GM21528 (cell line): ENCODE measurements around the gene DAPK2.
A peak's percentile ranks its signal among the peaks of the same experiment; 100 is the strongest.
"Not testable (repeated sequence)": the region's sequence is repeated elsewhere in the genome, so short reads cannot be mapped to it uniquely, and the experiment has no call there.

Experiments used
- ATAC-seq: cut with Tn5 transposase; IDR thresholded peaks from one replicate; pipeline ENCODE4 v1.9.1; 2021; ENCODE audit warnings: mild to moderate bottlenecking, moderate library complexity; ENCODE audit not compliant: unreplicated experiment, low FRiP score

The DAPK2 gene

DNA sequence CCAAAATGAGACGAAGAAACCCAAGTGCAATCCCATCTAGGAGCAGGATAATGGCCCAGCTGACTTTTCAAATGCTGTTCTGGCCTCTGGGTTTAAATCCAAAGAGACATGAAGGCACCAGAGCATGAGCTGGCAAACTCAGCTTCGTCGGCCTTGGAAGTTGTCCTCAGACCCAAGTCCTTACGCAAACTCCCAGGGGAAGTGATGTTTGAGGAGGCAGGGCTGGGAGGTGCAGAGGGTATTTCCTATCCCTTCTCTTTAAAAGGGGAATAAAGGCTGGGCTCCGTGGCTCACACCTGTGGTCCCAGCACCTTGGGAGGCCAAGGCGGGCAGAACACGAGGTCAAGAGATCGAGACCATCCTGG, 143.6 kb downstream of the DAPK2 start:
- ATAC-seq = no peak

DNA sequence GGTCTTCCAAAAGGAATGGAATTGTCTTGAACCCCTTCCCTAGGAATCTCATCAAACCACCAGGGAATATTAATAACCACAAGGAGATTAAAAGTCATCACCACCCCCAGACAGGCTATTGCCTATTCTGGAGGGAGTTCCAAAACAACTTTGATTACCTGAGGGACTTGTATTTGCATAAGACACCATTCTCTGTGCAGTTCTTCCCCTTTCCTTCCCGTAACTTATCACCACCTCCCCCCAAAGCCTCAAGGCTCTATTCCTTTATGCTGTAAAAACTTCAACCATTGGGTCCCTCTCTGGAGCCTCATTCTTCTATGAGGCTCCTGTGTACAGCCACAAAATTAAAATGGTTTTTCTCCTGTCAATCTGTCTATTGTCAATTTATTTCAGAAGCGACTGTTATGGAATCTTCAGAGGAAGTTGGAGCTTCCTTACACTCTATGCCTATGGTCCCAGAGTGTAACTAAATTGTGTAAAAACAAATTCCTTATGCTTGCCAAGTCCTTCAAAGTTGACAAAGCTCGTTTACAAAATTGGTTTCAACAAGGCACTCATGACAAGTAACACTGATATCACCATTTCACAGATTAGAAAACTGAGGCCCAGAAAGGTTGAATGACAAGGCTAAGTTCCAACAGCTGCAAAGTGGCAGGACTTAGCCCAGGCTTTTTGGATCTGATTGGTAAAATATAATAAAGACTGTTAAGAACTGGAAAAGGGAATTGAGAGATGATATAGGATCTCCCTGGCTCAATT, 144.2 kb downstream of the DAPK2 start:
- no peak for ATAC-seq

DNA sequence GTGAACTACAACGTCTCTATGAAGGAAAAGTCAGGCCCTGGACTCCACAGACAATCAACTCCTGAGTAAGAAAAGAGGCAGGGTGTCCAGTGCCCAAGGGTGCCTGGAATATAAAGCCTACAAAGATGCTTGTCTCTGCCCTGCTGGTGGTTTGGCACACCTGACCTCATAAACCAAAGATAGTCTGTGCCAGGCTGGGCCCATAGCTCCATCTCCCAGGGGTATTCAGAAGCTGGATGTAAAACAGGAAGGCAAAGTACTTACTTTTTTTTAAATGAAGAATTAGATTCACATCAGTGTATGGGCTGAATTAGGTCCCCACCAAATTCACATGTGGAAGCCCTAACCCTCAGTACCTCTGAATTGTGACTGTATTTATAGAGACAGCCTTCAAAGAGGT, 146.0 kb downstream of the DAPK2 start:
- no peak for ATAC-seq

DNA sequence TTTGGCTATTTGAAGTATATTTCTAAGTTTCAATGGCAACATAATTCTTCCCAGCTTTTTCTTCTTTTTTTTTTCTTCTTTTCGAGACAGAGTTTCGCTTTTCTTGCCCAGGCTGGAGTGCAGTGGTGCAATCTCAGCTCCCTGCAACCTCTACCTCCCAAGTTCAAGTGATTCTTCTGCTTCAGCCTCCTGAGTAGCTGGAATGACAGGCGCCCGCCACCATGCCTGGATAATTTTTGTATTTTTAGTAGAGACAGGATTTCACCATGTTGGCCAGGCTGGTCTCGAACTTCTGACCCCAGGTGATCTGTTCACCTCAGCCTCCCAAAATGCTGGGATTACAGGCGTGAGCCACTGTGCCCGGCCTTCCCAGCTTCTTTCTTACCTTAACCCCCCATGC, 146.7 kb downstream of the DAPK2 start:
- not testable (repeated sequence) for ATAC-seq

- ATAC-seq = no peak
Measured at GRCh38 chr15:63899193-63899592, 147.1 kb downstream of the DAPK2 start.

DNA sequence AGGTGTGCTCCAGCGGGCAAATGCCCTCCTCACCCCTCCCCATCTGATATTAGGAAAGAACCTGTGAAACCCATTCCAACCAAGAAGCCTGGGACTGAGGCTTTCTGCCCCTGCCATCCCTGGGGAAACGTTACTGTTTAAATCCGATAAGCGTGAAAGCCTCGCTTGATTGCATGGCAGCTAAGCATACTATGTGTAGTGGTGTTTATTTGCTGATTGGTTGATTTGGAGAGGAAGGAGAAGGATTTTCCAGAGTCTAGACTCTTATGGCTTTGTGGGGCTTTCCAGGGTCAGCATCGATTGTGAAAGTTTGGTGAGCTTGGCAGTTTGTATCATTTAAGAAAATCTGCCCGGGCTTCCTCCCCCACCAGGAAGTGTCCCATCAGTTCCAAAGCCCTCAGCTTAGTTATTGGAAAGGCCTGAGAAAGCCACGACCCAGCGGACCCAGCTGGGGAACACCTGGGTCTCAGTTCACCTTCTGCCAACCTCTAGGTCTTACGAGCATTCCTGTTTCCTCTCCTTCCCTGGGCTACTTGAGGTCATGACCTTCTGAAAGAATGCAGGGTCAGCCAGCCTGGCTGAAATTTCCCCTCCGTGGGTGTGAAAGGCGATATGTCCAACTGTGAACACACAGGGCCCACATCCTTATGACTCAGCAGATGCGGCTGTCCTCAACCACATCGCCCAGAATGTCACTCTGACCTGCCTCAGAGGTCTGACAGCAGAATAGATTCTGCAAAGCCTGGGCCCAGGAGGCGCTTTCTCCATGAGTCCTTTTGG, 149.8 kb downstream of the DAPK2 start:
- ATAC-seq = peak; percentile 65

DNA sequence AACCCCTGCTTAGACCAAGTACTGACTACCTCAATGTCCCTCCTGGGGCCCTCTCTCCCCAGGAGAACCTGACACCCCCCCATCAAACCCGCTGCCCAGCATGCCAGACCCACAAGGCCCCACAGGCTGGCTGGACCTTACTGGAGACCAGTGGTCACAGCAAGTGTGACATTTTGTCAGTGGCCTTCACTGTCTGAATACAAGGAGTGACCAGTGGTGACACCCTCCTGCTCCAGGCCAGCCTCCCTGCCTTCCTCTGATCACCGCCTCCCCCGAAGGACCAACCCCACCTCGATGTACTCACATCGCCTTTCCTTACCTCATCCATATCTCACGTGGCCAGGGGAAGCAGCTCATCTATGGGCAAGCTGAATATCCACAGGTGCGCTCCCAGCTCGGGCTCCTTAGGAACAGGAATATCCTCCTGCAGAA, 150.5 kb downstream of the DAPK2 start:
- no peak for ATAC-seq

DNA sequence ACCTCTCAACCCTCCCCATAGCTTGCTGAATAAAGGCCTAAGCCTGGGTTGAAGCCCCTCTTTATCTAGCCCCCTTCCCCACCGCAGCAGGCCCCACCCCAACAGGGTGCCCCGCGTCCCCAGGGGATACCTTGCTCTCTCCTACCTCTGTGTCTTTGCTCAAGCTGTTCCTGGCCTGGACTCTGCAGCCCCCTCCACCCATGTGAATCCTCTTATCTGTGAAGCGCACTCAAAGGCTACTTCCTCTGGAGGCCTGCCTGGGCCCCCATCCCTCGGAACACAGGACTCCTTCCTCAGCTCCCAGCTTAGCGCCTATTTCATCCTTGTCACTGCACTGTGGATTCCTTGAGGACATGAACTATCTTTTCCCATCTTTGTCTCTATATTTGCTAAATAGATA, 151.1 kb downstream of the DAPK2 start:
- no peak for ATAC-seq

GRCh38 chr15:63894662-63894949, 151.7 kb downstream of the DAPK2 start:
- no peak for ATAC-seq

GRCh38 chr15:63893866-63894661, 152.2 kb downstream of the DAPK2 start:
- ATAC-seq = no peak

DNA sequence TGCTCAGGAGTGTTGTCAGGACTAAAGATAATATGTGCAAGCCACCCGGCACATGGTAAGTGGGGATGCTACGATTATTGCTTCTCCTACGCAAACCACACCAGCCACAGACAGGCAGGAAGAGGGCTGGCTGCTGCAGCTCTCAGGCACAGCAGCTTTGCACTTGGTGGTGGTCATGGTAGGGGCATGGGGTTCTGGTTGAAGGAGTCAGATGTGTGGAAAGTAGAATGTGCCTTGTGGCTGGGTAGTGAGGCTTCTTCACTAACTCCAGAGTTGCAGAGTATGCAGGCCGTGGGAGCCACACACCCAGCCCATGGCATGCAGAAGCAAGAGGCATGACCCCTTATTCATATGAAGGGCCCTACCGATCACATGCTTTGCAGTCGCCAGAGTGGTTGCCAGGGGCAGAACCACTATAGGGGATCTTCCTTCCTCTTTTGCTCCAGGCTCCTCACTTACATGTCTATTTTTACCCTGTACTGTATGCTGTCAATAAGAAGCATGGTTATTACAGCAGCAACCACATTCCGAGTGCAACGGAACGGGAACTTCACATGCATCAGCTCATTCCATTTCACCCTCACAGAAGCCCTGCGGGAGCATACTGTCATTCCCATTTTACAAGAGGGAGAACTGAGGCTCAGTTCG, 153.4 kb downstream of the DAPK2 start:
- peak; percentile 38 for ATAC-seq

GRCh38 chr15:63891768-63892133, 154.5 kb downstream of the DAPK2 start:
- no peak for ATAC-seq

- no peak for ATAC-seq
Measured at GRCh38 chr15:63891079-63891767, 155.1 kb downstream of the DAPK2 start.

GRCh38 chr15:63890617-63891016, 155.7 kb downstream of the DAPK2 start:
- ATAC-seq = no peak

GRCh38 chr15:63889831-63890230, 156.5 kb downstream of the DAPK2 start:
- no peak for ATAC-seq

- ATAC-seq = no peak
Measured at GRCh38 chr15:63888823-63889222, 157.5 kb downstream of the DAPK2 start.

DNA sequence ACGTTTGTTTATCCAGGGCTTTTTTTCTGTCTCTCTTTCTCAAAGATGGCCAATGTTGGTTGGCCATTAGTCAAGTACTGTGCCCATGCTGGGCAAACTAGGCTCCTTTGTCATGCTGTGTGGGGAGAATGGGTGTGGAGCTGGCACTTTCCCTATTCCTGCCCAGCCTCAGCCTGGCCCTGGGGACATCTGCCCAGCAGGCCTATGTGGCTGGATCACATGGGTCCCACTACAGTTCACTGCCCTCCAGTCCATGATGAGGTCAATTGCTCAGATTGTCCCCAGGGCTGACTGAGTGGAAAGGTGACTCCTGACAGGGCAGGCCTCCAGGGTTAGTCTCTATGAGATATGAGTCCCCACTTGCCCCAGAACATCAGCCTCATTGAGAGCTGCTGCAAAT, 158.1 kb downstream of the DAPK2 start:
- no peak for ATAC-seq

DNA sequence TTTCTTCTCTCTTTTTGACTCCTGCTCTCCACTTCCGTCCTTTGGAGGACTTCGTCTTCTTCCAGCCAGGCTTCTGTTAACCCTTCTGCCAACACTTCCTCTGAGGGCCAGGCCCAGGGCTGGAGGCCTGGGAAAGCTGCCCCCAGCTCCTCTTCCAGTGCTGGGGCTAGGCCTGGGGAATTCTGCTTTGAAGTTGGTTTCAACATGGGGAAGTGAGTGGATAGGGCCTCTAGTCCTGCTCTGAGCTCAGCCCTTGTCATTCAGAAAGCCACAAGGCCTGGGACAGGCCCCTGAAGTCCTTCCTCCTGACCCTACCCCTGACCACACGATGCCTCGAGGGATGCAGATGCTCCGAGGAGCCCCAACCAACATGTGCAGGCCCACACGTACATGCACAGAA, 158.7 kb downstream of the DAPK2 start:
- no peak for ATAC-seq

- no peak for ATAC-seq
Measured at GRCh38 chr15:63884953-63885352, 161.3 kb downstream of the DAPK2 start.

- ATAC-seq = no peak
Measured at GRCh38 chr15:63881431-63881830, 164.9 kb downstream of the DAPK2 start.
